WERI-Rb-1 (cell line): Measurements from ENCODE around the gene ABCG8.

Experiments
- DNase-seq: peaks from one replicate; pipeline ENCODE4 v3.0.0-alpha.2; 2020
- H3K27ac ChIP-seq: fragments of 250-450 bp; sonication (Bioruptor Pico); 2 replicates; pipeline ENCODE4 v1.5.1; 2020; ENCODE audit warnings: mild to moderate bottlenecking, moderate library complexity
- H3K27me3 ChIP-seq: fragments of 250-450 bp; sonication (Bioruptor Pico); 2 replicates; pipeline ENCODE4 v1.5.1; 2021; ENCODE audit warnings: mild to moderate bottlenecking, low read depth, moderate library complexity; ENCODE audit not compliant: insufficient read depth, severe bottlenecking
- H3K36me3 ChIP-seq: fragments of 250-450 bp; sonication (Bioruptor Pico); 2 replicates; pipeline ENCODE4 v1.5.1; 2020; ENCODE audit warnings: mild to moderate bottlenecking, moderate library complexity
- H3K4me3 ChIP-seq: 2 replicates; pipeline ENCODE4 v1.5.1; 2011; ENCODE audit warnings: low read depth, mild to moderate bottlenecking, control low read depth, low read length
- H3K9me3 ChIP-seq: fragments of 250-450 bp; sonication (Bioruptor Pico); 2 replicates; pipeline ENCODE4 v1.5.1; 2021; ENCODE audit warnings: mild to moderate bottlenecking, moderate library complexity; ENCODE audit not compliant: severe bottlenecking
- CTCF ChIP-seq: IDR thresholded peaks from 2 replicates; pipeline ENCODE4 v1.5.1; 2011; ENCODE audit warnings: low read depth, mild to moderate bottlenecking, control low read depth, inconsistent platforms, low read length

Gene ABCG8

GRCh38 chr2:43838560-43839267 is at the start of gene ABCG8, which contains the start of gene ABCG5:
TSS of gene ABCG8 (plus strand) at chr2:43838971. CDS start at chr2:43839054, 83 bp downstream.
TSS of gene ABCG5 (minus strand) at chr2:43838839. CDS start at chr2:43838679, 160 bp downstream.
- Histone ChIP-seq H3K9me3 (no peaks in the 10 kb centered on the region), H3K27me3 (no peaks in the 10 kb centered on the region), H3K36me3 (no peaks in the 10 kb centered on the region), H3K27ac (no peak within 1 kb of the TSS), H3K4me3 (no peak within 1 kb of the TSS)
- TF ChIP-seq CTCF: no peak
- DNase-seq: no peak

GRCh38 chr2:43790147-43790546 is 48.6 kb upstream of the ABCG8 start:
- no peak for DNase-seq
- TF ChIP-seq CTCF: no peak
- no peak overlapping the region for H3K27ac ChIP-seq

GRCh38 chr2:43791035-43791765 is 47.6 kb upstream of the ABCG8 start:
- no peaks in the 10 kb centered on the region for H3K27me3 ChIP-seq
- H3K36me3 ChIP-seq: no peaks in the 10 kb centered on the region
- no peak for TF ChIP-seq CTCF
- no peak overlapping the region for H3K4me3 ChIP-seq
- H3K9me3 ChIP-seq: no peaks in the 10 kb centered on the region
- no peak overlapping the region for H3K27ac ChIP-seq
- DNase-seq: no peak

More at GRCh38 chr2:43790147-43790546, 48.6 kb upstream of the ABCG8 start:
- H3K27me3 ChIP-seq: no peaks in the 10 kb centered on the region
- H3K36me3 ChIP-seq: no peaks in the 10 kb centered on the region
- no peak overlapping the region for H3K4me3 ChIP-seq
- no peaks in the 10 kb centered on the region for H3K9me3 ChIP-seq

GRCh38 chr2:43792653-43793052 is 46.1 kb upstream of the ABCG8 start:
- no peak overlapping the region for H3K27ac ChIP-seq
- H3K4me3 ChIP-seq: no peak overlapping the region
- H3K36me3 ChIP-seq: no peaks in the 10 kb centered on the region
- no peak for TF ChIP-seq CTCF
- H3K27me3 ChIP-seq: no peaks in the 10 kb centered on the region
- no peaks in the 10 kb centered on the region for H3K9me3 ChIP-seq
- no peak for DNase-seq

- H3K27ac ChIP-seq: no peak overlapping the region
- TF ChIP-seq CTCF: no peak
- H3K4me3 ChIP-seq: no peak overlapping the region
- no peaks in the 10 kb centered on the region for H3K9me3 ChIP-seq
- DNase-seq: no peak
- H3K27me3 ChIP-seq: no peaks in the 10 kb centered on the region
- no peaks in the 10 kb centered on the region for H3K36me3 ChIP-seq
These were observed 43.8 kb upstream of the ABCG8 start for GRCh38 chr2:43794956-43795355.
